PC-9 (cell line): ENCODE data around the gene USP49.

ENCODE experiments used
- CTCF ChIP-seq: fragments of 200-600 bp; sonication (generic); conservative IDR thresholded peaks from 2 replicates; pipeline ENCODE4 v1.6.1; 2017; ENCODE audit warnings: mixed run types, antibody characterized with exemption, mild to moderate bottlenecking, moderate library complexity
- EZH2 ChIP-seq: fragments of 200-600 bp; sonication (generic); IDR thresholded peaks from 2 replicates; pipeline ENCODE4 v1.8.0; 2017; ENCODE audit warnings: antibody characterized with exemption, low read depth

GRCh38 chr6:41920921-41921711, 25.9 kb upstream of the USP49 start, which contains the start of the genes BYSL and MED20:
- TF ChIP-seq CTCF (peak; percentile 99), EZH2 (no peak)
